Thyroid gland (tissue), 4 donors: ENCODE data around the gene FGGY.

ENCODE experiments used
- POLR2A ChIP-seq, 2 donors: fragments of 450-650 bp; IDR thresholded peaks; one replicate each; pipeline ENCODE4 v1.6.1; 2017; ENCODE audit warnings: antibody characterized with exemption in 2 of 2, mild to moderate bottlenecking in 2 of 2, moderate library complexity in 1 of 2
- TF ChIP-seq, protein P1 (sequence below), 6 experiments: fragments of 200-600 bp in 3 of 6; fragments of 450-650 bp in 3 of 6; sonication (generic) in 3 of 6; IDR thresholded peaks; one replicate each; pipeline ENCODE4 v1.5.1; 2016 to 2019; ENCODE audit warnings: antibody characterized with exemption in 6 of 6, mild to moderate bottlenecking in 2 of 6, inconsistent platforms in 1 of 6, moderate library complexity in 1 of 6

DNA sequence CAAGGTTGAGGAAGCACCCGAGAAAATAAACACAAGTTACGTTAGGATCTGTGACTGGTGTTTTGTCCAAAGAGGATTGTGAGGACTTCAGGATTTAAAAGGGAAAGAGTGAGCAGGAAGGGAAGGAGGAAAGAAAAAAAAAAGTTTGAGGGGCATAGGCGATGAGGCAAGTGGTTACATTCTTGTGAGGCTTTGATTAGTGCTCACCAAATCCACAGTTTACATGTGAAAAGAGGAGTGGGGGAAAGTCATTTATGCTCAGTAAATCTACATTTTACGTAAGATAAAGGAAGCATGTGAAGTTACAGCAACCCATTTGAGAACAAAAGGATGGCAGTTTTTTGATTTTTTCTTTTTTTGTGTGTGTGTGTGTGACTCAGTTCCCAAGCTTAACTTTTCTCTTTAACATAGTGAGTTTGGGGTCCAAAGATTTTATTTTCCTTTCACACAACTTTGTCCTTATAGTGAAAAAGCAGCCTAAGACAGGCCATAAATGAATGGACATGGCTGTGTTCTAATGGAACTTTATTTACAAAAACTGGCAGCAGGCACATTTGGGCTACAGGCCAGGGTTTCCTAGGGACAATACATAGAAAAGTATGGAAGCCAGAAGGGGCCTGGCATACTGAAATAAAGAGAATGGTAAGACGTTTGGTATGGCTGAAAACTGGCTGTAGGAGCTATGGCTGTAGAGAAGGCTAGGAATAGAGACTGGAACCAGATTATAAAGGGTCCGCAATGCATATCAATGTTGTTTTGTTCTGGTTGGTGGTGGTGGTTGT lies 121.7 kb downstream of the FGGY start:
- TF ChIP-seq, protein P1, sequence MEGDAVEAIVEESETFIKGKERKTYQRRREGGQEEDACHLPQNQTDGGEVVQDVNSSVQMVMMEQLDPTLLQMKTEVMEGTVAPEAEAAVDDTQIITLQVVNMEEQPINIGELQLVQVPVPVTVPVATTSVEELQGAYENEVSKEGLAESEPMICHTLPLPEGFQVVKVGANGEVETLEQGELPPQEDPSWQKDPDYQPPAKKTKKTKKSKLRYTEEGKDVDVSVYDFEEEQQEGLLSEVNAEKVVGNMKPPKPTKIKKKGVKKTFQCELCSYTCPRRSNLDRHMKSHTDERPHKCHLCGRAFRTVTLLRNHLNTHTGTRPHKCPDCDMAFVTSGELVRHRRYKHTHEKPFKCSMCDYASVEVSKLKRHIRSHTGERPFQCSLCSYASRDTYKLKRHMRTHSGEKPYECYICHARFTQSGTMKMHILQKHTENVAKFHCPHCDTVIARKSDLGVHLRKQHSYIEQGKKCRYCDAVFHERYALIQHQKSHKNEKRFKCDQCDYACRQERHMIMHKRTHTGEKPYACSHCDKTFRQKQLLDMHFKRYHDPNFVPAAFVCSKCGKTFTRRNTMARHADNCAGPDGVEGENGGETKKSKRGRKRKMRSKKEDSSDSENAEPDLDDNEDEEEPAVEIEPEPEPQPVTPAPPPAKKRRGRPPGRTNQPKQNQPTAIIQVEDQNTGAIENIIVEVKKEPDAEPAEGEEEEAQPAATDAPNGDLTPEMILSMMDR (IDR thresholded peaks at IDR 0.05) = no peak
- TF ChIP-seq POLR2A (IDR thresholded peaks at IDR 0.05) = no peak
